Femur (tissue), 1 donor: ENCODE data around the gene SCD5.

Experiments
- DNase-seq: peaks from one replicate; pipeline ENCODE4 v3.0.0-alpha.2; 2017

The SCD5 gene

DNA sequence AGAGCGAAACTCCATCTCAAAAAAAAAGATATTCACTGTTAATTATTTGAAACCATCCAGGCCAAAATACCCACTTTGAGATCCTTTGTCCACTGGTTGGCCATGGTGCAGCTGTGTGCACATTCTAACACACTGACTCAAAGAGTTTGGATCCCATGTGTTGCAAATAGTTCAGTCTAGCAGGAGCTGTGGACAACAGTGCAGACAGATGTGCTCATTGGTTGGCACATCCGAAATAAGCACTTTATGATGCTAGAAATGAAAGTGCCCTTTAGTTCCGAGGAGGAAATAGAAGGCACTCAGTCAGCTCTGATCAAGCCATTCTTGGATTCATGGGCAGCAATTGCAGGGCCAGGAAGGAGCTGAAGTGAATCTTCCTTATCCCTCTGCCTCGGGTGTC lies 173.8 kb downstream of the SCD5 start:
- DNase-seq = no peak

DNA sequence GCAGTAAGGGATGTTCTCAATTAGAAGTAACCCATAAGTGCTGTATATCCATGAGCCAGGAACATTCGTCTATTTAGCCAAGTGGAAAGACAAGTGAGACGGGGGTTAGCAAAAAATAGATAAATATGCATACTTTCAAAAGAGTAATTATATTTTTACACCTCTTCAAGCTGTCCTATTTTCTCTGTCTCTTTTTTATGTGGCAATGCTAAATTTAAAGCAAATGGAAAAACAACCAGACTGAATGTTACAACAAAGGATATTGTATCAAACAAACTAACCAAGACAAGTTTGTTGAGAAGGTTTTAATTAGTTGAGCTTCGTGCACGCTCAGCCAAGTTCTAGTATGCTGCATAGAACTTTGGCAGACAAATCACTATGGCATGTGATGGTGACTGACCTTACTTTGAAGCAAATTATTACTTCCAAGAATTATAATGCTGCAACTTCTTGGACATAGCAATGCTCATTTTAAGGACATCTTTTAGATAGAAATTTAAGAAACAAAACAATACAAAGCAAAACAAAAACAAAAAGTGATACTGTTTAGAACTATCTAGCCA lies 175.4 kb downstream of the SCD5 start:
- no peak for DNase-seq

DNA sequence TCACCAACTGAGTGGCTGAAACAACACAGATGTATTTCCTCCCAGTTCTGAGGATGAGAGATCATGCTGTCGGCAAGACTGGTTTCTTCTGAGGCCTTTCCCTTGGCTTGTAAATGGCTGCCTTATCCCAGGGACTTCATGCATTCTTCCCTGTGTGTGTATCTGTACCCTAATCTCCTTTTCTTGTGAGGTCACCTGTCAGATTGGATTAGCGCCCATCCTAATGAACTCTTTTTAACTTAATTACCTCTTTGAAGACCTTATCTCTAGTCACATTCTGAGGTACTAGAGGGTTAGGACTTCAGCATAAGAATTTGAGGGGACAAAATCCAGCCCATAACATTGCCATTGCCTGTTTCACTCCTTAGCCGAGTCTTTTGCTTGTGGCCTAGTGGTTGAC lies 177.3 kb downstream of the SCD5 start:
- DNase-seq = no peak

DNA sequence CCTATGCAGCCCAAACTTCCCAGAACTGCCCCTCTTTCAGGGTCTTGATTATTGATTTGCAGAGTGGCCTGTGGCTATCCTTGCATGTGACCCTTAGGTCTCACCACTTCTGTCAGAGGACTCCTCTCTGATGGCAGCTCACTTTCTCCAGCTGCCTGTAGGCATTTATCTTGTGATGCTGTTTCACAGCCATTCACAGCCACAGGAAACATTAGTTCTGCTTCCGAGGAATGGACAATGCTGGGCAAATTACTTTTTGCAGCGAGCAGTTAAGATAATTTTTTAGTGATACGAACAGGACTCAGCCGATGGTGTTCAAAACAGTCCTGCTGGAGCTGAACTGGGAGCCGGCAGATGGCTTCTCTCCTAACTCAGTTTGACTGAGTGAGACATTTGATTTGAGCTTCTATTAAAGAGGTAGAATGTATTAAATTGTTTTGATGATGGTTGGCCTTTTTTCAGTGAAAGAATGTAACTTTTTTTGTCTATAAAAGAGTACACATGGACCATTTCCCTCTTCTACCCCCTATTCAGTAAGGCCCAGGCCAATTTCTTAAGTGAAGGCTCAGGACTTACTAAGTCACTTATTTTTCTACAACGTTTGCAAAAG lies 178.4 kb downstream of the SCD5 start:
- DNase-seq = no peak

DNA sequence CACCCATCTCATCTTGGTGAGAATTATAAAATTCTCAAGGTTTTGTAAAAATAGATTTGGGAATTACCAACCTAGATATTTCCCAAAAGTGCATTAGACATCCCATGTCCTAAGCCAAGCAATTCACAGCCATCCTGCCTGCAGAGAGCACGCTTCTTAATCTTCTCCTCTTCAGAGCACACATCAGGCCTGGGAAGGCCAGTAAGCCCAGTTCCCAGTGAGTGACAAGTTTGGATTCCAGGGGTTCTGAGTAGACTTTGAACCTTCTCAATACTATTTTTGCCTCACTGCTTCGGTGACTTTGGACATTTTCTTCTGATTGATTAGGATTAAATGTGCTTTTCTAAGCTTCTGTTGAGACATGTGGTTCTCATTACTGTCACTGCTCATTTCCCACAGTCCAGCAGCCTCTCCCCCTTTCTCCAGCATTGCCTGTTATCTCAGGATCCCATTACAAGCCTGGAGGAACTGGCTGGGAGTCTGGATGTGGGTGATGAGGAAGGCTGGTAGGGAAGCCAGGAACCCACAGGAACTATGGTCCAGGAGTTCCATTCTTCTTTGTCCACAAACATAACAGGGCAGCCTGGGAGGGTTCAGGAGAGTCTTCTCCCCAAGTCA lies 180.4 kb downstream of the SCD5 start:
- DNase-seq = no peak

DNA sequence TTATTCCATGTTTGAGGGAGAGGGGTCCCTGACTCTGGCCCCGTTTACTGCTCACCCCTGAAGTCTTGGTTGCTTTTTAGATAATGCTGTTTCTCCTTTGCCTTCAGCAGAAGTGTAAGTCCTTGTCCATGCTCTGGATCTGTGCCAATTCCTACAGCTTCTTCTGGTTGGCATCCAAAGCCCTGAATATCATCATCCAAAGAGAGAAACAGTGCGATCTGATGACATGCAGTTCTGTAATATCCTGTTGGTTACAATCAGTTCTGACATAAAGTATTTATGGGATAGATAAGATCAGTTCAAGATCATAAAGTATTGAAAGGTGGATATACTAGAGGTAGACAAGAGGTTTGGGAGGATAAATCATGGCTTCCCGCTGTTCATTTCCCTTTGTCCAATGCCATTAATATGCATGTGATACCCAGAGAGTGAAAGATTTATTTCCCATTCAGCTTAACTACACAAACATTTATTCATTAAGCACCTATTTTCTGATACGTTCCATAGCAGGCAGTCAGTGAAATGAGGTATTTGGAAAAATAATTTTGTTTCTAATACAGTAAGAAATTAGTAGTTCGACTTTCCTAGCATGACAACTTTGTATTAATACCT lies 183.7 kb downstream of the SCD5 start:
- no peak for DNase-seq

DNA sequence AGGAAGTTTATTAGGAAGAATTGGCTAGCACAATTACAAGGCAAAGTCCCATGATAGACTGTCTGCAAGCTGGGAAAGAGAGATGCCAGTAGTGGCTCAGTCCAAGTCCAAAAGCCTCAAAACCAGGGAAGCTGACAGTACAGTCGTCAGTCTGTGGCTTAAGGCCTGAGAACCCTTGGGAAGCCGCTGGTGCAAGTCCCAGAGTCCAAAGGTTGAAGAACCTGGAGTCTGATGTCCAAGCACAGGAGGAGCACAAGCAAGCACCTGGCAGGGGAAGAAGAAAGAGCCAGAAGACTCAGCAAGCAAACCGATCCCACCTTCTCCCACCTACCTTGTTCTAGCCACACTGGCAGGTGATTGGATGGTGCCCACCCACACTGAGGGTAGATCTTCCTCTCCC lies 185.5 kb downstream of the SCD5 start:
- DNase-seq = no peak

DNA sequence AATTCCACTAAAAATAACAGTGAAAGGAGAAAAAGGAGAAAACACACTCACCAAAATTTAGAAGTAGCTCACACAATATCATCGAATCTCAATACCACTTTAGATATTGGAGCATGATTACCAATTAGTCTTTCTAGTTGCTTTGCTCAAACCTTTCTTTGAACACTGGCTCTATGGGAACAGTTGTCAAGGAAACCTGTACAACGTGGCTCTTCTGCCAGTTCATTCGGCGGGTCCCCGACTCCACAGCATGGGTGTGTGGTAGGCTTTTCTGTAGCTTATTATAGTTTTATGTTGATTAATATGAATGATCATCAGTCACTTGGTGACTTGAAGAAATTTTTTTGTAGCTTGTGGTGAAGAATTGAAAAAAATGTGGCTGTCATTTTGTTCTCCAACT lies 186.6 kb downstream of the SCD5 start:
- no peak for DNase-seq

DNA sequence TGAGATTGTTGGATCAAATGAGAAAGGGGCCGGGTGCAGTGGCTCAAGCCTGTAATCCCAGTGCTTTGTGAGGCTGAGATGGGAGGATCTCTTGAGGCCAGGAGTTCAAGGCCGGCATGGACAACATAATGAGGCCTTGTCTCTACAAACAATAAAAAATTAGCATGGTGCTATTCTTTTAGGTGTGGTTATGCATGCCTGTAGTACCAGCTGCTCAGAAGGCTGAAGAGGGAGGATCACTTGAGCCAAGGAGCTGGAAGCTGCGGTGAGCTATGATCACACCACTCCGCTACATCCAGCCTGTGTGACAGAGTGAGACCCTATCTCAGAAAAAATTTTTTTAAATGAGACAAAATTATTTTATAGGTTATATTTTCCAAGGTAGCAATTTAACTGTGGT lies 187.1 kb downstream of the SCD5 start:
- no peak for DNase-seq

DNA sequence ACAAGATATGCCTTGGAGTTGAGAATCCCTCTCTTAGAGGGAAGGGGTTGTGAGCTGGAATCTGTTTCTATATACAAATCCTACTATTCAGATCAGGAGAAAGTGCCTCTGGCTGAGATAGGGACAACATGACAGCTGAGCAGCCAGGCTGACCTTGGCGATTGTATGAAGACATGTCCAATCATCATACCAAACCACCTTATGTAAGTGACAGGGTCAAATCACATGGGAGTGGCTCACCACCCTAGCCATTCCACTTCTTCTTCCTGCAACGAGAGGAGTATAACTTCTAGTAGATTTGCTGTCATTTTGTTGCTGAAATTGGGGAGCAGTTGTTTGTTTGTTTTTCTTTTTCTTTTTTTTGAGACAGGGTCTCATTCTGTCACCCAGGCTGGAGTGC lies 188.6 kb downstream of the SCD5 start:
- DNase-seq = no peak

DNA sequence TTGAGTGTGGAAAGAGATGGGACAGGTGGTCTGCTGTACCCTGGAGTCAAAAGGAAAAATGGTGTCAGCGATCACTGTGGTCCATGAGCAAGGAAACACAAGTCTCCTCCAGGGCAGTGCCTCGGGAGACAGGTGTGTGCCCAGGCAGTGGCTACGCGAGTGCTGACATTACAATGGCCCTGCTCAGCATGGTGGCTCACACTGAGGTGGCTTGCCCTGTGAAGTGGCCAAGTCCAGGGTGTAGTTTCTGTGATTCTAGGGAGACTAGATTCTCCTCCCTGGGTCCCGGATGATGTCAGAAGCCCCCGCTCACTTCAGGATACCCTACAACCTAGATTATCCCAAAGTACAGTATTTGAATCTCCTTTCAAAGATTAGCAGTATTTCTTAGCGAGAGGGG lies 192.0 kb downstream of the SCD5 start:
- DNase-seq = no peak

DNA sequence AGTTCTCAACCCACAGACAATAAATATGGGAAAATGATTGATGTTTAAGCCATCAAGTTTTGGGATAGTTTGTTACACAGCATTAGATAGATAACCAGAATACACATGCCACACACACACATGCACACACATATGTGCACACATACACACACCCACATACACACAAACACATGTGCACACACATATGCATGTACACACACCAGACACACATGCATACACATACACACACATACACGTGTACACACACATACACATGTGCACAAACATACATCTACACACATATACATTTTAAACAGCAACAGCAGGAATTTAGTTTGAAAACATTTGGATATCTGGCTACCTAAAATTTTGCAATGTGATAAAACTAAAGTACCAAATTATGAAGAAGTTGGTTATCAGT lies 194.1 kb downstream of the SCD5 start:
- no peak for DNase-seq

DNA sequence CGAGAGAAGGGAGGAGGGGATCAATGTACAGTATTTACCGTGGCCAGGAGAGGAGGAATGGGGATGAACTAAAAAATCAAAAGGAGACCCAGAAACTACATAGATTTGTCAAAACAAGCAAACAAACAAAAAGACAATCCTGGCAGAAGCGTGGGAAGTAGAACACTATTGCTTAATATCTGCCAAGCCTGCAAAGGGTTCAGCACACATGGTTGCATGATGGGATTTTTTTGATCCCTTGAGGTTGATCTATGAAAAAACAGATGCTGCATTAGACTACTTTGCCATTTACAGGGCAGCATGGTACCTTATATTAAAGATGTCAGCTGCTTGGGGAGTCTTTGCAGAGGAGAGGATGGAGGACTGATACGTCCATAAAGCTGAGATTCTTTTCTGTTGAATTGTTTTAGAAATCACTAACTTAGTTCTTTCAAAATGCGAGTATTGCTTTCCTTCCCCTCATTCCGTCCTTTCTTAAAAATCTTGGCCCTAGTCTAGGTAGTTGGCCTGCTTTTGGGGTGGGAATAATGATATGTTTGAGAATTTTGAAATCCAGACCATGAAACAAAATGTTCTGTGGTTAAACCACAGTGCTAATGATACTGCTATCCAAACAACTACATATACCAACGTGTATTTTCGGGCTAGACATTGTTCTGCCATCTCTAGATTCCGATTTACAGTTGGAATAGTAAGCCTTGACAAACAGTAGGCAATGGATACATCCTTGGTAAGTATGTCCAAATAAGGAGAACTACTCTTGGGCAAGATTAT lies 197.2 kb downstream of the SCD5 start:
- DNase-seq = no peak

DNA sequence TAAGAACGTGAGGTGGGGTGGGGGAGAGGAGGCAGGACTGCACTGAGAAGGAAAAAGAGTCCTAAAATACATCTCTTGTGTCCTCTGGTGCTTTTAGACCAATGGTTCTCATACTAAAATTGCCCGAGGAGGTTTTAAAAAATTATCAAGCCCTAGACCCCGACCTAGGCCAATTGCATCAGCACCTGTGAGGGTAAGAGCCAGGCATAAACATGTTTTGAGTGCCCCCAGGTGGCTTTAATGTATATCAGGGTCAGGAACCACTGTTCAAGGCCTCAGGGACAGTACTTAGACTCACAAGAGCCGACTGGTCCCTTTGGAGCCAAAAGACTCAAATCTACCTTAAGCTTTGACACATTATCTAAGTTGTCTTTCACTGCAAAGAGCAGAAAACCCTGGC lies 199.3 kb downstream of the SCD5 start:
- DNase-seq = no peak

DNA sequence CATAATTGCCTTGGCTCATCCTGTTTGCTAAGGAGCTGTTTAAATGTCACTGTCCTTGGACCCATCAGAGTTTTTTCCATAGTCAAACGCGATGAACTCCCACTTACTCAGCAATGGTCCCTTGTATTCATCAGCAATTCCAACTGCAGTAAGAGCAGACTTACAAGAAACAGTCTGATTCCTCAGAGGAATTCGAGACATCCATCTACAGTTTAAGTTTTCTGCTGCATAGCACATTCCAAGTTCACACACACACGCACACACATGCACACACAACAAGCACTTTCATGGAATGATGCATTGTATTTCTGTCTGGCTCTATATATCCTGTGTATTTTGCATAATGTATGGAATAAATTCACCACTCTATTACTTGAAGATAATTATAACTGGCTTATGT lies 204.1 kb downstream of the SCD5 start:
- no peak for DNase-seq

DNA sequence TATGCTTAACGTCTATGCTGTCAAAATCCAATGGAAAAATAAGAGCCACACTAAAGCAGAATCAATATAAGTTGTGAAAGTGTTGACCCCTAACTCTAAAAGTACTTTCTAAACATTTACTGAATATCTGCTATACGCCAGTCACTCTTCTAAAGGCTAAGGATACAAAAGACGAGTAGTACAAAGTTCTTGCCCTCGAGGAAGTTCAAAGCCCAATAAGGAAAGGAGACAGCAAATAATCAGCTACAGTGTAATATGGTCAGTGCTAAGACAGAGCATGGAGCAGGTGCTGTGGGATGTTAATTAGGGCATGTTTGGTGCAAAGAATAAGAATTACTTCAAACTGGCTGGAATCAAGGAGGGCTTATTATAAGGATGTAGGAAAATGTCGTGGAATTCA lies 205.2 kb downstream of the SCD5 start:
- no peak for DNase-seq

DNA sequence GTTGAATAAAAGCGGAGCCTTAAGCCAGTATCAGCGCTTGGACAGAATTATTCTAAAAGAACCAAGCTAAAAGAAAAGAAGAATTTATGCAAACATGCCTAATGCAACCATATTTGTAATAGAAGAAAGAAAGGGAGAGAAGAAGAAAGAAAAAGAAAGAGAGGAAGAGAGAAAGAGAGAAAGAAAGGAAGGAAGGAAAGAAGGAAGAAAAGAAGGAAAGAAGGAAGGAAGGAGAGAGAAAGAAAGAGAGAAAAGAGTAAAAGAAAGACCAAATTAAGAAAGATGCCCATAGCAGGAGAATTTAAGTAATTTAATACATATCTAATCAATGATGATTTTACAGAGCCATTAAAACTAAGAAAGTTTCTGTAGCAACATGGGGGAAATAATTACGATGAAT lies 206.0 kb downstream of the SCD5 start:
- DNase-seq = no peak

DNA sequence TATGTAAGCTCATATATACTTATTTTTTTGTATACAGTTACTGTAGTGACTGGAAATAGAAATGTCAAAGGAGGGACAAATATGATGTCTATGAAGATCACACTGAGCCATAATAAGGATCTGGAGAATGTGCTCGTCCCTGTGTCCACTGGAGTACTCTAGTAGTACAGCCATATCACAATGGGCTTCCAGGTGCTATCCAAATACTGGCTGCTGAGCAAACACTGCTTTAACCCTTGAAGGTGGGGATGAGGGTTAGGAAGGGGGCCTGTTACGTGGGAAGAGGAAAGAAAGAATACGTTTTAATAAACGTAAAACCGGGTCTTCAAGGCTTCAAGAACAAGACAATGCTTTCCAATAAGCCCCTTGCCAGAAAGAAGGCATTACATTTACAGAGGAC lies 207.0 kb downstream of the SCD5 start:
- no peak for DNase-seq

DNA sequence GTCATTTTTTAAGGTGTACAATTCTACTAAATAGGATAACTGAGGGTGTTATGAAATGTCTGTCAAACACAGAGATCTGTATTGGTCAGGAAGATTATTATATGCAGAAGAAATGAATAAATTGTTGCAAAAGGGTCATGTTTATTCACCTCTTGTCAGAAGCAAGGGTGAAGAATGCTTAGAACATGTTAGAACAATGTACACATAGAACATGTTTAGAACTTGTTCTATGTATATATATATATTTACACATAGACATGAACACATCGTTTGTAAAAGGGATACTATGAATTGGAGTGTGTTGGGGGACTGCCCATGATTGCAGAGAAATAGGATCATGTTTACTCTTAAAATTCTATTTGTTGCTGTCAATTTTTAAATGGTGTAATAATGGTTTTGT lies 208.8 kb downstream of the SCD5 start:
- no peak for DNase-seq

DNA sequence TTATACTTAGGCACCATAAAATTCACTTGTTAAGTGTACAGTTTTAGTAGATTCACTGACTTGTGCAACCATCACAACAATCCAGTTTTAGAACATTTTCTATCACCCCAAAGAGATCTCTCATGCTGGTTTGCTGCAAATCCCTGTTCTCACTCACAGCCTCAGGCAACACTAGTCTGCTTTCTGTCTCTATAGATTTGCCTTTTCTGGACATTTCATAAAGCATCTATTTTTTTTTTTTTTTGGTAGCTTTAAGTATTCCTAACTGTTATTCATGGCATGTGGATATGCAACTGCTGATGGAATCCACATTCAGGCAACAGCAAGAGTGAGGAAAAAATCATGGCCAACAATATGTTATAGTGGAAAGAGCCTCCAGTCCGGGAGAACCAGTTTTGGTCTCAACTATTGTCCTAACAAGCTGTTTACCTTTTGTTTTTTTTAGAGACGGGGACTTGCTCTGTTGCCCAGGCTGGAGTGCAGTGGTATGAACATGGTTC lies 209.8 kb downstream of the SCD5 start:
- DNase-seq = no peak

DNA sequence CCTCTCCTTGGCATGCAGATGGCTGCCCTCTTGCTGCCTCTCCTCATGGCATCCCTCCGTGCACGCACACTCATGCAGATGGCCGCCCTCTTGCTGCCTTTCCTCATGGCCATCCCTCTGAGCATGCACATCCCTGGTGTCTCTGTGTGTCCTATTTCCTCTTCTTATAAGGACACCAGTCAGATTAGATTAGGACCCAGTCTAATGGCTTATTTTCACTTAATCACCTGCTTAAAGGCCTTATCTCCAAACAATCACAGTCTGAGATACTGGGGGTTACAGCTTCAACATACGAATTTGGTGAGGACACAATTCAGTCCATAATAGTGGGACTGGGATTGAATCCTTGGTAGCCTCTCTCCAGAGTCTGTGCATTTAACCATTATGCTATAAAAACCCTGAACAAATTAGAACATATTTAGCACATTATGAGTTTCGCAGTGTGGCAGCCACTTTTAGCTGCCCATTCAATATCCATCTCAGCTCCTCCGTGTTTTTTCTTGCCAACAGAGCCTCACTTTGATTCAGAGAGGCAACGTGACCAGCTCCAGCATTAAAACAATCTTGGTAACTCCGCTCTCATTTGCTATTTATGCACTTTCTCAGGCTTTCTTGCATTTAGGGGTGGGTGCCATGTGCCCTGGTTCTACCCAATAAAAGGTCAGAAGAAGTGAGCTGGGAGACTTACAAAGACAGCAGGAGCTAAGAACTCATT lies 210.6 kb downstream of the SCD5 start:
- no peak for DNase-seq

DNA sequence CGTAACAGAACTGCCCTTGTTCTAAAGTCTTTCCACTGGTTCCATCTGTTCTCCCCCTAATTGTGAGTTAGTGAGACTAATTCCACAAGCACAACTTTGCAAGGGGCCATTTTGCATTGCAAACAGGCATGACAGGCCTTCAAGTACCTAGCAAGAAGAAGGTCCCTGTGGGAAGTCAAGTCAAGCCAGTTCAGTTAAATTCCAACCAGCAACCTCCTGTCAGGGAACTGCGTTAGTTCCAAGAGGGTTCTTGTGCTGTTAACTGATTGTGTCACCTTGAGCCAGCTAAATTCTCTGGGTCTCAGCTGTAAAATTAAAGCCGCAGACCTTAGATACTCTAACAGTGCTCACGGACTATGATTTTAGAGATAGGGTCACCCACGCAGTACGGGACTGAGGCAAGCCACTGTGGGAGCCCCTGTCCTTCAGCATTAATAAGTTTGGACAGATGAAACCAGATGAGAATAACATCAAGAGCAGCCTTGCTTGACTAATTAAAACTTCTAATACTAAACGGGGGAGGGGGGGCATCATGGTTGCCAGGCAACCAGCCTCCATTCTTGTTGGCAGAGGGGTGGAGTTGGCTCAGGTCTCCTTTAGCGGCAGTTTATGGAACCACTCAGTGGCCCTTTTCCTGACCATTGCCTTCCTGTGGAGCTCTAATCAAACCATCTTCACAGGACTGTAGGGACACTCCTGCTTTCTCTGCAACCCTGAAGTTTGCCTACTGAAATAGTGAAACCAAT lies 212.7 kb downstream of the SCD5 start:
- DNase-seq = no peak
